ENCODE results near the gene PLA2G12B.
"Not testable (repeated sequence)": the region's sequence is repeated elsewhere in the genome, so short reads cannot be mapped to it uniquely, and the experiment has no call there.

Gene PLA2G12B

DNA sequence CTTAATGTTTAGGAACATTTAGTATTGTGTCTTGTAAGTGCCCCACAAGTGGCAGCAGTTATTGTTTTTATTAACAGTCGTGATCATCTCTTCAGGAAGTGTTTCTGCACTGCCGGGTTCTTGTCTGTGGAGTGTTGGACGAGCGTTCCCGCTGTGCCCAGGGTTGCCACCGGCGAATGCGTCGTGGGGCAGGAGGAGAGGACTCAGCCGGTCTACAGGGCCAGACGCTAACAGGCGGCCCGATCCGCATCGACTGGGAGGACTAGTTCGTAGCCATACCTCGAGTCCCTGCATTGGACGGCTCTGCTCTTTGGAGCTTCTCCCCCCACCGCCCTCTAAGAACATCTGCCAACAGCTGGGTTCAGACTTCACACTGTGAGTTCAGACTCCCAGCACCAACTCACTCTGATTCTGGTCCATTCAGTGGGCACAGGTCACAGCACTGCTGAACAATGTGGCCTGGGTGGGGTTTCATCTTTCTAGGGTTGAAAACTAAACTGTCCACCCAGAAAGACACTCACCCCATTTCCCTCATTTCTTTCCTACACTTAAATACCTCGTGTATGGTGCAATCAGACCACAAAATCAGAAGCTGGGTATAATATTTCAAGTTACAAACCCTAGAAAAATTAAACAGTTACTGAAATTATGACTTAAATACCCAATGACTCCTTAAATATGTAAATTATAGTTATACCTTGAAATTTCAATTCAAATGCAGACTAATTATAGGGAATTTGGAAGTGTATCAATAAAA, 22.2 kb downstream of the PLA2G12B start:
- DNase-seq = no peak

GRCh38 chr10:72930276-72930675, 24.3 kb downstream of the PLA2G12B start:
- no peak for DNase-seq

DNA sequence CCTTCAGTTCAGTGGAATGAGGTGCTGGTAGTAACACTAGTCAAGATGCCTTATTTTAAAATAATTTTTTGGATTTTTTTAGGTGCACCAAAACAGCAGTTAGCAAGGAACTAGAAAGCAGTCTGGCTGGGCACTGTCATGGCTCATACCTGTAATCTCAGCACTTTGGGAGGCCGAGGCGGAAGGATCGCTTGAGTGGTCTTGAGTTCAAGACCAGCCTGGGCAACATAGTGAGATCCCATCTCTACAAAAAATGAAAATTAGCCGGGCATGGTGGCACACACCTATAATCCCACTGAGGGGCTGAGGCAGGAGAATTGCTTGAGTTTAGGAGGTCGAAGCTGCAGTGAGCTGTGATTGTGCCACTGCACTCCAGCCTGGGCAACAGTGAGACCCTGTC, 25.8 kb downstream of the PLA2G12B start:
- DNase-seq = no peak

DNA sequence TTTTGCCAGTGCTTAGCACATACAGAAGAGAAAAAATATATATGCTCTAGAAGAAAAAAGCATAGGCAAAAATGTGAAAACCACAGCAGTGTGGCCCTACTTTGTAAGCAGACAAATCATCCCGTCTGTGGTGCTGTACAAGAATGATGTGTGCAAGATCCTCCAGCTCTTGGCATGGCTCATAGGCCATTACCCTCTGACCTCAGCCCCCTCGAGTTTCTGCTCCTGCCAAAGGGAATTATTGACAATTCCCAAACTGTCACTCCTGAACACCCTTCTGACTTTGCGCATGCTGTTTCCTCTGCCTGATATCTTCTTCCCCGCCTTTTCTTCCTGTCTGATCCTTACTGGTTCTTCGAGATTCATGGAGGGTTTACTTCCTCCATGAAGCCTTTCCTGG, 27.1 kb downstream of the PLA2G12B start:
- DNase-seq = no peak

- DNase-seq = no peak
Observed at GRCh38 chr10:72925951-72926465, 28.6 kb downstream of the PLA2G12B start.

- DNase-seq = no peak
Observed at GRCh38 chr10:72924351-72924750, 30.3 kb downstream of the PLA2G12B start.

DNA sequence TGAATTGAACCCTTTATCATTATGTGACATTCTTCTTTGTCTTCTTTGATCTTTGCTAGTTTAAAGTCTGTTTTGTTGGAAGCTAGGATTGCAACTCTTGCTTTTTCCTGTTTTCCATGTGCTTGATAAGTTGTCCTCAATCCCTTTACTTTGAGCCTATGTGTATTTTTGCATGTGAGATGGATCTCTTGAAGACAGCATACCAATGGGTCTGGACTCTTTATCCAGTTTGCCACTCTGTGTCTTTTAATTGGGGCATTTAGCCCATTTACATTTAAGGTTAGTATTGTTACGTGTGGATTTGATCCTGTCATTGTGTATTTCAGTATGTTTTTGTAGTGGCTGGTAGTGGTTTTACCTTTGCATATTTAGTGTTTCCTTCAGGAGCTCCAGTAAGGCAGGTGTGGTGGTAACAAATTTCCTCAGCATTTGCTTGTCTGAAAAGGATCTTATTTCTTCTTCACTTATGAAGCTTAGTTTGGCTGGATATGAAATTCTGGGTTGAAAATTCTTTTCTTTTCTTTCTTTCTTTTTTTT, 33.4 kb downstream of the PLA2G12B start:
- DNase-seq = not testable (repeated sequence)

- DNase-seq = no peak
Observed at GRCh38 chr10:72918352-72918751, 36.3 kb downstream of the PLA2G12B start.

DNA sequence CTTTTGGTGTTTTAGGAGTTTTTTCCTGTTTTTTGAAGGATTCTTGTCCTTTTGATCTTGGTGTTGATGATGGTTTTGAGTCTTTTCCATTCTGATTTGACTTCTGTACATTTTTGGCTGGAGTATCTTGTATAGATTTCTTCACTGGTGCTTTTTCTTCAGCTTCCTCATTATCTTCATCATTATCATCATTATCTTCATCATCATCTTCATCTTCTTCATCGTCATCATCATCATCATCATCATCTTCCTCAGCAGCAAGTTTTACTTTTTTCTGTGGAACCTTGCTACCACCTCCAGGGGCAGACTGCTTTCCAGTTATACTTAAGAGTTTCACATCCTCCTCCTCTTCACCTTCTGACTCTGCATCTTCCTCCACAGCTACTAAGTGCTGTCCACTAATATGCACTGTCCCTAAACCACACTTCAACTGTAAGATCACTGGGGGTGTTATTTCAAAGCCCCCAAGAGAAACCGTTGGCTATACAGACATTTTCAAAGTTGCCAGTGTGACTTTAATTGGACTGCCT, 36.7 kb downstream of the PLA2G12B start:
- DNase-seq = not testable (repeated sequence)

DNA sequence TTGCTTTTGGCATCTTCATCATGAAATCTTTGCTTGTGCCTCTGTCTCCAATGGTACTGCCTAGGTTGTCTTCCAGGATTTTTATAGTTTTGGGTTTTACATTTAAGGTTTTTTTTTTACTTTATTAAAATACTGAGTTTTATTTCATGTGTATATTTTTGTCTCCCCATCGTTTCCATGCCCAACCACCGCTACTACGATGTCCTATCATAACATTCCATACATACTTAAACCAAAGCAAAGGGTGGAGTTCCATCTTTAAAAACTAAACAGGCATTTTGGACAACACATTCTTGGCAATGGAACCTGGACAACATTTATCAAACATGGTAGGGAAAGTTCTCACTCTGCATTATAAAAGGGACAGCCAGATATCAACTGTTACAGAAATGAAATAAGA, 37.4 kb downstream of the PLA2G12B start:
- DNase-seq = not testable (repeated sequence)

- no peak for DNase-seq
Observed at GRCh38 chr10:72913287-72913686, 41.3 kb downstream of the PLA2G12B start.

- DNase-seq = no peak
Observed at GRCh38 chr10:72912736-72913135, 41.9 kb downstream of the PLA2G12B start.

DNA sequence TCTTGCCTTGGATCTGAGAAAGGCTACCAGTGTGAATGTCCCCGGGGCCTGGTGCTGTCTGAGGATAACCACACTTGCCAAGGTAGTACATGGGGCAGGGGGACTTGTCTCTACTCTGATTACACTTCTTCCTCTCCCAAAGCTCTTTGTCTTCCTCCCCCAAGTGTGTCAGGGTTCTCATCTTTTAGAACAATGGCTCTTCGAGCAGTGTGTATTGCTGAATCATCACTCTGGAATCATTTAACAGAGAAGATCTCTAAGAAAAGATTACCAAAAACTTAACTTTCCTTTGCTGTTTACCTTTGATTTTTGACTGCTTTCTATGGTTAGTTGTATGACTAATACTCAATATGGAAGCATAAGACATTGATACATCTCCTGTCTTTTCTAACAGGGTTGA, 42.8 kb downstream of the PLA2G12B start:
- DNase-seq = no peak

DNA sequence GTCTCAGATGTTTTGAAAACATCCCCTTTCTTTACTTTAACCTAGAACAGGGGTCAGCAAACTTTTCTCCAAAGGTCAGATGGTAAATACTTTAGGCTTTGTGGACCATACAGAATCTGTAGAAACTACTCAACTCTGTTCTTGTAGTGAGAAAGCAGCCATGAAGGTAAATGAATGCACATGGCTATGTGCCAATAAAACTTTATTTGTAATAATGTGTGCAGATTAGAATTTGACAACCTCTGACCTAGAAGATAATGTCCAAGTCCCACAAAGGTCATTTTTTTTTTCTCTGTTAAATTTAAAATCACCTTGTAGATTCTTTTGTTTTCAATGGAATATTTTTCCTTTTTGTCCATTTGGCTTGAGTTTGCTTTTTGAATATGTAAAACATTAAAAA, 43.9 kb downstream of the PLA2G12B start:
- no peak for DNase-seq

DNA sequence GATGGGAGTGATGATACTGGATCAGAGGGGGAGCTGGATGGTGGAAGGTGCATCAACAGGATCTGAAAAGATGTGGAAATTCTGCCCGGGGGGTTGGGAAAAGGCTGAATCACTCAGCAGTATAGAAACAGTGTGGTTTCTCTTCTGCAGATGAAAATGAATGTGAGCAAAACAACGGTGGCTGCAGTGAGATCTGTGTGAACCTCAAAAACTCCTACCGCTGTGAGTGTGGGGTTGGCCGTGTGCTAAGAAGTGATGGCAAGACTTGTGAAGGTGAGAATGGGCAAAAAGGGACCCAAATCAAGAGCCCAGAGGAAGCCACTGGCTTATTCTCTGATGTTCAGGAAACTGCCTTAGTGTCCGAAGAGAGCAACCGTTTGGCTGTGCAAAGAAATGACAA, 48.2 kb downstream of the PLA2G12B start:
- no peak for DNase-seq

GRCh38 chr10:72904806-72905205, 49.8 kb downstream of the PLA2G12B start:
- DNase-seq = no peak

DNA sequence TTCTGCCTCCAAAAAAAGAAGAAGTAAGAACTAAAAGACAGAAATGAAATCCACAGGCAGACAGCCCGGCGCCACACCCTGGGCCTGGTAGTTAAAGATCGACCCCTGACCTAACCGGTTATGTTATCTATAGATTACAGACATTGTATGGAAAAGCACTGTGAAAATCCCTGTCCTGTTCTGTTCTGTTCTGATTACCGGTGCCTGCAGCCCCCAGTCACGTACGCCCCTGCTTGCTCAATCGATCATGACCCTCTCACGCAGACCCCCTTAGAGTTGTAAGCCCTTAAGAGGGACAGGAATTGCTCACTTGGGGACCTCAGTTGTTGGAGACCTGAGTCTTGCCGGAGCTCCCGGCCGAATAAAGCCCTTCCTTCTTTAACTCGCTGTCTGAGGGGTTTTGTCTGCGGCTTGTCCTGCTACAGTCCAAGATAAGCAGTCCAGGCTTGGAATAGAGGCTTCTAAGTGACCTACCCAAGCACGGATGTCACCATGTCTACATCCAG, 50.6 kb downstream of the PLA2G12B start:
- not testable (repeated sequence) for DNase-seq

- no peak for DNase-seq
Observed at GRCh38 chr10:72899545-72899944, 55.1 kb downstream of the PLA2G12B start.

DNA sequence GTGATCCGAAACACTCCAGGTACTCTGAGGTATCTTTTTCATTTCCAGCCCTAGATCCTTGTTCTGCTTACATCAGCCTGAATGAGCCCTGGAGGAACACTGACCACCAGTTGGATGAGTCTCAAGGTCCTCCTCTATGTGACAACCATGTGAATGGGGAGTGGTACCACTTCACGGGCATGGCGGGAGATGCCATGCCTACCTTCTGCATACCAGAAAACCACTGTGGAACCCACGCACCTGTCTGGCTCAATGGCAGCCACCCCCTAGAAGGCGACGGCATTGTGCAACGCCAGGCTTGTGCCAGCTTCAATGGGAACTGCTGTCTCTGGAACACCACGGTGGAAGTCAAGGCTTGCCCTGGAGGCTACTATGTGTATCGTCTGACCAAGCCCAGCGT, 56.0 kb downstream of the PLA2G12B start:
- DNase-seq = no peak

GRCh38 chr10:72895236-72895850, 59.3 kb downstream of the PLA2G12B start:
- no peak for DNase-seq

GRCh38 chr10:72893136-72893798, 61.3 kb downstream of the PLA2G12B start, which contains the start of gene OIT3:
Gene OIT3, plus strand, starts transcription at chr10:72893739. Its CDS starts 60 bp downstream, at chr10:72893799.
- DNase-seq = no peak

GRCh38 chr10:72890086-72890485, 64.5 kb downstream of the PLA2G12B start:
- no peak for DNase-seq

GRCh38 chr10:72889391-72889831, 65.2 kb downstream of the PLA2G12B start:
- no peak for DNase-seq
